HG03095 (cell line): ENCODE measurements around the gene CEP250.
A peak's percentile ranks its signal among the peaks of the same experiment; 100 is the strongest.

Source experiments
- ATAC-seq: cut with Tn5 transposase; IDR thresholded peaks from one replicate; pipeline ENCODE4 v1.9.1; 2021; ENCODE audit warnings: moderate library complexity; ENCODE audit not compliant: unreplicated experiment

The CEP250 gene, protein sequence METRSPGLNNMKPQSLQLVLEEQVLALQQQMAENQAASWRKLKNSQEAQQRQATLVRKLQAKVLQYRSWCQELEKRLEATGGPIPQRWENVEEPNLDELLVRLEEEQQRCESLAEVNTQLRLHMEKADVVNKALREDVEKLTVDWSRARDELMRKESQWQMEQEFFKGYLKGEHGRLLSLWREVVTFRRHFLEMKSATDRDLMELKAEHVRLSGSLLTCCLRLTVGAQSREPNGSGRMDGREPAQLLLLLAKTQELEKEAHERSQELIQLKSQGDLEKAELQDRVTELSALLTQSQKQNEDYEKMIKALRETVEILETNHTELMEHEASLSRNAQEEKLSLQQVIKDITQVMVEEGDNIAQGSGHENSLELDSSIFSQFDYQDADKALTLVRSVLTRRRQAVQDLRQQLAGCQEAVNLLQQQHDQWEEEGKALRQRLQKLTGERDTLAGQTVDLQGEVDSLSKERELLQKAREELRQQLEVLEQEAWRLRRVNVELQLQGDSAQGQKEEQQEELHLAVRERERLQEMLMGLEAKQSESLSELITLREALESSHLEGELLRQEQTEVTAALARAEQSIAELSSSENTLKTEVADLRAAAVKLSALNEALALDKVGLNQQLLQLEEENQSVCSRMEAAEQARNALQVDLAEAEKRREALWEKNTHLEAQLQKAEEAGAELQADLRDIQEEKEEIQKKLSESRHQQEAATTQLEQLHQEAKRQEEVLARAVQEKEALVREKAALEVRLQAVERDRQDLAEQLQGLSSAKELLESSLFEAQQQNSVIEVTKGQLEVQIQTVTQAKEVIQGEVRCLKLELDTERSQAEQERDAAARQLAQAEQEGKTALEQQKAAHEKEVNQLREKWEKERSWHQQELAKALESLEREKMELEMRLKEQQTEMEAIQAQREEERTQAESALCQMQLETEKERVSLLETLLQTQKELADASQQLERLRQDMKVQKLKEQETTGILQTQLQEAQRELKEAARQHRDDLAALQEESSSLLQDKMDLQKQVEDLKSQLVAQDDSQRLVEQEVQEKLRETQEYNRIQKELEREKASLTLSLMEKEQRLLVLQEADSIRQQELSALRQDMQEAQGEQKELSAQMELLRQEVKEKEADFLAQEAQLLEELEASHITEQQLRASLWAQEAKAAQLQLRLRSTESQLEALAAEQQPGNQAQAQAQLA (N-terminal part only)

DNA sequence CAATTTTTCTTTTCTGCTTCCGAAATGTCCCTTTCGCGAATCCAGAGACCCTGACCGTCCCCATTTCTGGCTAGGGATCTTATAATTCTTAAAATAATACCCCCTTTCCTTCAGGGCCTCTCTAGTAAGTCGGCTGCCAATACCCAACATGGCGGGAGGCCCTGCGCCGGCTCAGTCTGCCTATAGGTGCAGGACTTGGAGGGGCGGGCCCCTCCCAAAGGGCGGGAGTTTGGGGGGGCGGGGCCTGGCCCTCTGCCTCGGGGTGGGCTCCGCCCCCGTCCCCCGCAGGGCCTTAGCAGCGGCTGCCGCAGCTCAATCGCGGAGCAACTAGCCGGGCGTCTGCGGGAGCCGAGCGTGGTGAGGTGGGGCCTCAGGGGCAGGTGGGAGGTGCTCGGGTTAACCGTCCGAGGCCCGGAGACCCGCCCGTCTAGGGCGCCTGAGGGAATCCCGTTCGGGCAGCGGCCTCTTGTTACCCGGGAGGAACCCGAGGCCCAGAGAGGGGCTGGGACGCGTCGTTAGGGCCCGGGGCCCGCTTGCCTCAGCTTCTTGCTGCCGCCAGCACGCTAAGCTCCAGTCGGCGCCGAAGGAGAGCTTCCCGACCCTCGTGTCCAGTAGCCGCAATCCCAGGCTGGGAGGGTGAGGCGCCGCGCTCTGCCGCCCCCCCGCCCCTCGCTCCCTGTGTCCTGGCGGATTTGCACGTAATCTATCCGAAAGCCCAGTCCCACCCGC lies at the start of gene CEP250:
Gene CEP250, plus strand, starts transcription at position 718 of the 729 bp plus-strand sequence. CDS start 6,770 bp downstream, outside the sequence.
- peak; percentile 92 for ATAC-seq

DNA sequence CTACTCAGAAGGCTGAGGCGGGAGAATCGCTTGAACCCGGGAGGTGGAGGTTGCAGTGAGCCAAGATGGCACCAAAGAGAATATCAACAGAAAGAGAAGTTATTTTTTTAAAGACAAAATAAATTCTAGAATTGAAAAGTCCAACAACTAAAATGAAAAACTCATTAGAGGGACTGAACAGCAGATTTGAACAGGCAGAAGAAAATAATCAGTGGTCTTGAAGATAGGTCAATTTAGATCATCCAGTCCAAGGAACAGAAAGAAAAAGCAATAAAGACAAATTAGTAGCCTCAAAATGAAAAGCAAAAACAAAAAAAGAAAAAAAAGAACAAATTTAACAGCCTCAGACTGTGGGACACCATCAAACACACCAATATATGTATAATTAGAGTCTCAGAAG lies 49.6 kb upstream of the CEP250 start:
- ATAC-seq, result no peak

DNA sequence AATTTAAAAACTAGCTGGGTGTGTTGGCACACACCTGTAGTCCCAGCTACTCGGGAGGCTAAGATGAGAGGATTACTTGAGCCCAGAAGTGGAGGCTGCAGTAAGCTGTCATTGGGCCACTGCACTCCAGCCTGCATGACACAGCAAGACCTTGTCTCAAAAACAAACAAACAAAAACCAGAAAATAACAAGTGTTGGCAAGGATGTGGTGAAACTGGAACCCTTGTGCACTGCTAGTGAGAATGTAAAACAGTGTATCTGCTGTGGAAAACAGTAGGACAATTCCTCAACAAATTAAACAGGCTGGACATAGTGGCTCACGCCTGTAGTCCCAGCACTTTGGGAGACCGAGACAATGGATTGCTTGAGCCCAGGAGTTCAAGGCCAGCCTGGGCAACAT lies 47.1 kb upstream of the CEP250 start:
- ATAC-seq, result no peak

DNA sequence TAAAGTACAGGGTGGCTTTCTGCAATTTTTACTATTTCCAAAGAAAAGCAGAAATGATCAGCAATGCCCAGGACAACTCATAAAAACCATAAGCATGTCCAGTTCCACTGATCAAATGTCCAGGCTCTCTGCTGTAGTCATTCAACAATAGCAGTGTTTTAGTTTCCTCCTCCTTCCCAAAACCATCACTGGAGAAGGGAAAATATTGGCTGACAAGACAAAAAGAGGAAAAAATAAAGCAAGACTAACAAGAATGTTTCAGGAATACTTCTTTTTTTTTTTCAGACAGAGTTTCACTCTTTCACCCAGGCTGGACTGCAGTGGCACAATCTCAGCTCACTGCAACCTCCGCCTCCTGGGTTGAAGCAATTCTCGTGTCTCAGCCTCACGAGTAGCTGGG lies 45.9 kb upstream of the CEP250 start:
- no peak for ATAC-seq

DNA sequence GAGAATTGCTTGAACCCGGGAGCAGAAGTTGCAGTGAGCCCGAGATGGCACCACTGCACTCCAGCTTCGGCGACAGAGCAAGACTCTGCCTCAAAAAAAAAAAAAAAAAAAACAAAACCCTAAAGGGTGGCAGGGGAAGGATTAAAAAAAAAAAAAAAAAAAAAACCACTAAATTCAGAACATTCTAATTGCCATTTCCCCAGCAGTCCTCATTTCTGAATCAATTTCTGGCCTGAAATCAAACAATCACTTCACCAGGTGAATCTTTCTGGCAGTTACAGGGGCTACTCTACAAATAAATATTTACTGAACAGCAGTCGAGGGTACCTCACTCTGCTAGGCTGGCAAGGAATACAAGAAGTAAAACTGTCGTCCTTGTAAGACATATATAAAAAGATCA lies 44.8 kb upstream of the CEP250 start:
- ATAC-seq, result no peak

DNA sequence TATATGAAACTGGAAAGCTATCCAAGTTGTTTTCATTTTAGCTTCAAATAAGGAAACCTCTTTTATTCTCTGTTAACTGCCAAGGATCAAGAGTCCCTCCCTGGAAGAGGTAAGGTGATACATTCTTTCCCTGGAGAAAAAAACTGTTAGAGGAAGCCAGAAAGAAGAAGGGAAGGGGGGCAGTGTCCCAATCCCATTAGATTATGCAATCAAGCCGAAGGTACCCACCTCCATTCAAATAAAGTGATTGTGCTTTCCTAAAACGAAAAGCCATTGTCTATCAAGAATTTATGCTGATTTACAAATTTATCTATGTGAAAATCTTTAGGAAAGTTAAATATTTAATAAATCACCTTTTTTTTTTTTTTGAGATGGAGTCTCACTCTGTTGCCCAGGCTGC lies 34.1 kb upstream of the CEP250 start:
- no peak for ATAC-seq

DNA sequence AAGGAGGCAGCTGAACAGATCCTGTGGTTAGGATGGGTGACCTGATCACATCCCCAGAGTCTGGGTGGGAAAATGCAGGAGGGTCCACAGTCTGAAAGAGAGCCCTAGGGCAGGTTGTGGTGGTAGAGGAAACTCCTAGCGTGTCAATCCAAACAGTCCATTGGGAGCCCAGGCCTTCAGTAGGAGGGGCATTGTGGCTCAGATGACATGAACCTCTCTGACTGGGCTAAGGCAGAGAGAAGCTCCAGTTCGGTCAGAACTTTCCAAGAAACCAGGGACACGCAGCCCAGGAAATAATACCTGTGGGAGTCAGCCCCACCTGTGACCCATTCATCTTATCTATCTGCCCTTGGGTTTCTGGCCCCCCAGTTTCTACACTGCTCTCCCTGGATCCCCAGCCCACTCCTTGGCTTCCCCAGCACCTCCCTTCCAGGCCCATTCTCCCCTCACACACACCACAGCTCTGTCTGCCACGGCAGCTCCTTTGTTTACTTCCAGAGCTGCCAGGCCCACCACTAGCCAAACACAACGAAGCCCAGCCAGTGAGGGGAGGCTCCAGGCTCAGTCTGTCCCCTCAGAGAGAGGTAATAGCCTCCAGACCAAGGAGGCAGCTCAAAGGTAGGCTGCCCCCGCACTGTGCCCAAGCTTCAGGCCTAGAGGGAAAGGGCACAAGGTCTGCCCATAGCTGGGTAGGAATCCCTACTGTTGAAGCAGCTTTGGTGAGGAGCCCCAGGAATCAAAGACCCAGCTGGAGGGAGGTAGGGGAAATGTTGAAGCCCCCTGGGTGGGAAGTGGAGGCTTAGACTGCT lies 23.6 kb upstream of the CEP250 start:
- ATAC-seq, result no peak

DNA sequence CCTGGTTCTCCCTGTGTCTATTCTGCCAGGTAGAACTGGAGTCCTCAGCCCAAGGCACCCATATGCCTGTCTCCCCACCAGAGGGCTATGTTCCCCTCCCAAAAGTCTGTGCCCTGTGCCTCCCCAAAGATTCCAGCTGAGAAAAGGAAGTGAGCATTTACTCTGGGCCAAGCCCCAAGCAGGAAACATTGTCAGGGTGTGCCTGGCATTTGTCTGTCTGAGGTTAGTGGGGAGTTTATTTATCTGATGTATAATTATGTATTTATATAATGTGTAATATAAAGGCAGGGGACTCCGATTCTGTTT lies 23.0 kb upstream of the CEP250 start:
- ATAC-seq, result no peak

DNA sequence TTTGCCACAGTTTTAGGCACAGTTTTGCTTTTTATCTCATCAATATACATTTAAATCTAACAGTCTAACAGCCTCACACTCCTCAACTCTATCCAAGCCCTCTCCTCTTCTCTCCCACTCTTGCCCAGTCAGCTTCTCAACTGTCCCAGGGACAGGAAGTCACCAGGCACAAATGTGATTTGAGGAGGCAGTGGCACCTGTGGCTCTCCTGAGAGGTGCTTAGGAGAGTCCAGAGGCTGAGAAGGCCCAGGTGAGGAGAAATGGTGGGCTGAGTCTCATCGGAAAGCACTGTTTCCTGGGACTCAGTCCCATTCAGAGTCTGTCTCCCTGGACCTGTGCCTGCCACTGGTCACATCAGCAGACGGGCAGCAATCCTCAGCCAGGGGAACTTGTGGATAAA lies 22.1 kb upstream of the CEP250 start:
- ATAC-seq, result no peak

DNA sequence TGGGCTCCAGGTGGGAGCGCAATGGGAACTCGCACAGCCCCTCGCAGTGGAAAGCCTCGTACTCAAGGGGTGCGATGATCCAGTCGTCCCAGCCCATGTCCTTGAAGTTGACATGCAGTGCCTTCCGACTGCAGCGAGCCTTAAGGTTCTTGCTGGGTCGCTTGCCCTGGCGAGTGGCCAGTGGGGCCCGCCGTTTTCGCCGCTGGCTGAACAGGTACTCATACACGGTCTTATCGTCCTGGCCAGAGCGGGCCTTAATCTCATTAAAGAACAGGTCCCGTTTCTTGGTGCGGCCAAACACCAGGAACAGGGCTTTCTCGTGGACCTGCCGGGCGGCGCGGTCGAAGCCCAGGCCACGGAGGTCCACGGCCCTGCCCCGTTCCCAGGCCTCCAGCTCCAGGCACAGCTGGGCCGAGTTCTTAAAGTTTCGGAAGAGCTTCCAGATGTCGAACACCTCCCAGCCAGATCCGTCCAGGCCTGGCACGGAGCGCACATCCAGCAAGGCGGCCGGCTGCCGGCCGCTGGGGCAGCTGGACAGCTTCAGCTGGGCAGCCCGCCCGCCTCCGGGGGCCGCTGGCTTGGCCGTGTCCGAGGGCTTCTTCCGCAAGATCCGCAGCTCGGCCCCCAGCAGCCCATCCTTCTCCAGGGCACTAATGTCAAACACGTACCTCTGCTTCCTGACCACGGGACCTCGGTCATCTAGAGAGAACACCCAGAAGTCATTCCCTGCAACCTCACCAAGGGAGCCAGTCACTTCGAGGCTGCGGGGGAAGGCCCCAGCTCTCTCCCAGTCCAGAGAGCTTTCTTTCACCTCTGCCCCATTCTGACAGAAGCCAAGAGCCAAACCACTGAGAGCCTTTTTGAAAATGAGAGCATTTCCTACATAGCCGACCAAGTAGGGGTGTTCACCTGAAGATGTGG lies 21.1 kb upstream of the CEP250 start:
- no peak for ATAC-seq

DNA sequence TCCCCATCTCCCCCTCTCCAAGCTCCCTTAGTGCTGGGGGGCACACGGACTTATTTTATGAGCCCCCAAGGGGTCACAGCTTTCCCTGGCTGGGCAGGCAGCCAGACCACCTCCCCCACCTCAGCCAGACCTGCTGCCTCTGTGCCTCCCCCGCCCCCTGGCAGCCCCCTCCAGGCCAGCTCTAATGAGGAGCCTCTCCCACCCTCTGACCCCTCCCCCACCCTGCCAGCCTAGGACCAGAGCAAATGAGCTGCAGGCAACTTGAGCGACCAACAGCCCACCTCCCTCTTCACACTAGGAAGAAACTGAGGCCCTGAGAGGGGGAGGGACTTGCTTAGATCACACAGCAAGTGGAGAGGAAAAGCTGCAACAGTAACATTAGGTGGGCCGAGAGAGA lies 19.2 kb upstream of the CEP250 start:
- no peak for ATAC-seq

DNA sequence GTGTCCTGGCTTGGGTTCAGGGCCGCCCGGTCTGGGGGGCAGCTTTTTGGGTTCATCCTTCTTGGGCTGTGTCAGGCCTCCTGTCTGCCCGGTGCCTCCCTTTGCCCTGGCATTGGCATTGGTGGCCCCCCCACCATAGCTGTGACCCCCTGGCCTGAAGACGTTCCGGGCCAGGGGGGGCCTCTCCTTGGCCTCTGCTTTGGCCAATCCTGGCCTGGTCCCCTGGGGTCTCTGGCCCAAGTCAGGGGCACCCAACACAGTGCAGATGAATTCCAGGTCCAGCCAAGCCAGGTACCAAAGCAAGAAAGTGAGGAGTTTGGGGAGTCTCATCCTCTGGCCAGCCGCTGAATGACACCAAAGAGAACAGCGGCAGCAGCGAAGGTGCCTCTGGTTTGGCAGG lies 17.8 kb upstream of the CEP250 start:
- no peak for ATAC-seq

DNA sequence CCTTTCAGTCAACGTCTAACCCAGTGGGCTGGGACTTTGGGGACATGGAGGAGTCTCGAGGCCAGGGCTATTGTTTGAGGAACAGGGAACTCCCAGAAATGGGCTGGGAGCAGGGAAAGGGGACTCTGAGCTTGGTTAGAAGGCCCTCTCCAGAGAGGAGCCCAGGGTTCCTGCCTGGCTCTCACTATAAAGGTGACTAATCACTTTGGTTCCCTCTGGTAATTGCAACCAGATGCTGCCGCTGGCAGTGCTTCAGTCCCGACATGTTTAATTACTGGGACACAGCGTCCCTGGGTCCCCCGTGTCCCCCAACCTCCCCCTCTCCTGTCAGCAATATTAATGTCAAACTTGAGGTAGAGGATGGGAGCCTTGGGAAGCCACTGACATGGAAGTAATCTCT lies 12.4 kb upstream of the CEP250 start:
- no peak for ATAC-seq

DNA sequence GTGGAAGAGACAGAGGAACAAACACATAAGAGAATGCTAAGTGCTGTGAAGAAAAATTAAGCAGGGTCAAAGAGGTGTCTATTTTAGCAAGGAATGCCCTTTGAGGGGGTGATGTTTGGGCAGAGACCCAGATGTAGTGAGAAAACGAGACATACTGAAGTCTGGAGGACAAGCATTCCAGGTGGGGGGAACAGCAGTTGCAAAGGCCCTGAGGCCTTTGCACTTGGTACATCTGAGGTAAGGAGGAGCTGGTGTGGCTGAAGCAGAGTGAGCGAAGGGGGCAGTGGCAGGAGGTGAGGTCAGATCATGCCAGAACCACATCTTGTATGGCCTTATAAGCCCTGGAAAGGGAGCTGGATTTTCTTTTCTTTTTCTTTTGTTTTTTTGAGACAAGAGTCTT lies 11.2 kb upstream of the CEP250 start:
- ATAC-seq, result no peak

DNA sequence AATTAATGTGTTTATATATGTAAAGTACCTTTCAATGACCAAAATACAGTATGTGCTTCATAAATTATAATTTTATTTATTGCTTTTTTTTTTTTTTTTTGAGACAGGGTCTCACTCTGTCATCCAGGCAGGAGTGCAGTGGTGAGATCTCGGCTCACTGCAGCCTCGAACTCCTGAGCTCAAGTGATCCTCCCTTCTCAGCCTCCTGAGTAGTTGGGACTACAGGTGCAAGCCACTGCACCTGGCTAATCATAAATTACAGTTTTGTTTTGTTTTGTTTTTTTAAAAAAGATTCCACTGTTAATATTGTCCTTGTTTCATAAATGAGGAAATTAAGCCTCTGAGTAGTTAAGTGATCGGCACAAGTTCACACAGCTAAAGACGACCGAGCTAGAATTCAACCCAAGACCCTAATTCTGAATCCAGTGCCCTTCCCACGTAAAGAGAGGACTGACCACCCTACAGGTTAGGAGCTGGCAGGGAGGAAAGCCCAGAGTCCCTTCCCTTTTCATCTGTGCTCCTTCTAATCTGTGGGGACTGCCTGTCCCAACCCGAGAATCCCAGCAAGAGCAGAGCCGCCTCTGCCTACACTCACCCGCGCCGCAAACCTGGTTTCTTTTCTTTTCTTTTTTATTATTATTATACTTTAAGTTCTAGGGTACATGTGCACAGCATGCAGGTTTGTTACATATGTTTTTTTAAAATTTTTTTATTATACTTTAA lies 8.9 kb upstream of the CEP250 start:
- ATAC-seq, result no peak

DNA sequence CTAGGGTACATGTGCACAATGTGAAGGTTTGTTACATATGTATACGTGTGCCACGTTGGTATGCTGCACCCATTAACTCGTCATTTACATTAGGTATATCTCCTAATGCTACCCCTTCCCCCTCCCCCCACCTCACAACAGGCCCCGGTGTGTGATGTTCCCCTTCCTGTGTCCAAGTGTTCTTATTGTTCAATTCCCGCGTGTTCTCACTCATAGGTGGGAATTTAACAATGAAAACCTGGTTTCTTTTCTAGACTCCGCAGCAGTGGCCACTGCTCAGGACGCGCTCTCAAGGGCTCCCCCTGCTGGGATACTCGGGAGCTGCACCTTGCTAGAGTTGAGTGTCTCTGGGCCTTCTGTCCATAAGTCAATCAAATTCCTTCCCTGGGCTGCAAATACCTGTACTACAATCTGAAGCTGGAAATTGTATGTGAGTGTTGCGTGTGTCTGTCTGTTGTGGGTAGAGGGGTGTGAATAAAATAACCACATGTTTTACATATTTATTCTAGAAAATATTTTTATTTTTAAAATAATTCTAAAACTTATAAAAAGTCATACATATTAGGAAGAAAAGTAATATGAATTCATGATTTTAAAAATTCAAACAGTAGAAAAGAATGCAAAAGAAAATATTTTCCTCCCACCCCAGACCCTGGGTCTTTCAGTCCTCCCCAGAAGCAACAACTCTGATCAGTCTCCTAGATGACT lies 8.2 kb upstream of the CEP250 start:
- ATAC-seq, result no peak

DNA sequence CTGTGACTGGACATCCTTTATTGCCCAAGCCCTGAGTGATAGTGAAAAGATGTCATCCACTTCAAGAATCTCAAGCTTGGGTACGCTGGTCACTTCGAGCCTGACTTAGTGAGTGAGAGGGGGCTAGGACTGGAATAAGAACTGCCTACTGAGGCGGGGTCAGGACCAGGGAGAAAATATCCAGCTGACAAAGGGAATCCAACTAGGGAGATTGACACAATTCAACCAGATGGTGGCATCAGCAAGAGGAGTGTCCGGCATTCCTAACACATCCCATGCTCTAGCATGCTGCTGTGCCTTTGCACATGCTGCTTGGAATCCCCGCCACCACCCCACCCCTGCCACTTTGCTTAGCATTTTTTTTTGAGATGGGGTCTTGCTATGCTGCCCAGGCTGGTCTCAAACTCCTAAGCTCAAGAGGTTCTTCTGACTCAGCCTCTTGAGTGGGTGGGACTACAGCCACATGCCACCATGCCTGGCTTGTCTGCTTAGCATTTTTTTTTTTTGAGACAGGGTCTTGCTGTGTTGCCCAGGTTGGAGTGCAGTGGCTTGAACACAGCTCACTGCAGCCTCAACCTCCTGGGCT lies 6.5 kb upstream of the CEP250 start:
- no peak for ATAC-seq
